GM12878 (cell line): Measurements from ENCODE around the gene ISY1.

Experiments
- CTCF ChIP-seq, 3 experiments: IDR thresholded peaks in 2 of 3; conservative IDR thresholded peaks in 1 of 3; 2 replicates each; pipeline ENCODE4 v1.5.1; 2011; ENCODE audit warnings: low read depth in 3 of 3, low read length in 3 of 3, mild to moderate bottlenecking in 3 of 3, control low read depth in 2 of 3, moderate library complexity in 2 of 3, inconsistent platforms in 1 of 3, mixed read lengths in 1 of 3; ENCODE audit not compliant: control insufficient read depth in 2 of 3, insufficient read depth in 1 of 3; ENCODE audit errors: extremely low read depth in 1 of 3
- ESRRA ChIP-seq: IDR thresholded peaks from 2 replicates; pipeline ENCODE4 v1.6.1; 2012; ENCODE audit warnings: mild to moderate bottlenecking, low read length, improper control_type of control experiment
- POLR2A ChIP-seq: IDR thresholded peaks from 2 replicates; pipeline ENCODE4 v1.6.1; 2011; ENCODE audit warnings: low read depth, mild to moderate bottlenecking, low read length
- SRF ChIP-seq, 2 experiments: IDR thresholded peaks; 2 replicates each; pipeline ENCODE4 v1.6.1; 2011; ENCODE audit warnings: low read depth in 2 of 2, low read length in 2 of 2, mild to moderate bottlenecking in 1 of 2, moderate library complexity in 1 of 2

GRCh38 chr3:129081503-129081902 lies 79.4 kb downstream of the ISY1 start:
- TF ChIP-seq ESRRA = no peak
- no peak for TF ChIP-seq CTCF (IDR thresholded peaks at IDR 0.05 in 2 of 3, conservative IDR thresholded peaks at IDR 0.05 in 1 of 3; ENCODE audit: control insufficient read depth in 2 of 3, extremely low read depth in 1 of 3, insufficient read depth in 1 of 3, low read depth in 3 of 3, low read length in 3 of 3)
- no peak for TF ChIP-seq POLR2A
- no peak for TF ChIP-seq SRF (IDR thresholded peaks at IDR 0.05; ENCODE audit: low read depth in 2 of 2, low read length in 2 of 2)
